ENCODE data around the gene LRSAM1.

The LRSAM1 gene

DNA sequence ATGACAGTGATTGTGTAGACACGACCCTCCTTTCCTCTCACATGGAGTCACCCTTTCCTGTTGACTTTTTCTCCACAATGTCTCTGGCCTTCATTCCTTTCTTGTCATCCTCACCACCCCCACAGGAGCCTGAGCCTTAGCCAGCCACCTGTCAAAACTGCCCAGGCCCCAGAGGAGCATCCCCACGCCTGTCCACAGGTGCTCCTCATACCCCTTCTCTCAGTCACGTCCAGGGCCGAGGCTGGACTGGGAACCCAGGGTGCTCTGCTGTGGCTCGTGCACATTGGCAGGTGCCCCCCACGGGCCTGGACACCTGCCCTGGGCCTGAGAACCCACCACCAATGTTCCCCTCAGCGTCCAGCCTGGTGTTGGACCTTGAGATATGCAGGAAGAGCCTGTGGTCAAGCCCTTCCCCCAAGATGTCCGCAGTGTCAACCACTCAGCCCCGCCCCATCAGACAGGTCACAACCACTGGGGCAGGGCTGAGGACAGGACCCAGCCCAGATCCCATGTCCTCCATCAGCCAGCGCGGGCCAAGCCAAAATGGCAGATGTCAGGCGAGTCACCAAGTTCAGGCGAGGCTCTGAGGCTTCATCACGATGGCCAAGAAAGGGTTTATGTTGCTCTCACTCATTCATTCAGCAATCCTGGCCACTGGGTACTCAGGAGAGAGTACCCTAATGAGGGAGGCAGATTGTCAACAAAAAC, 95.0 kb downstream of the LRSAM1 start:
- TF ChIP-seq CTCF (IDR thresholded peaks at IDR 0.05; ENCODE audit: low read depth, low read length), result no peak
- no peak overlapping the region for H3K4me3 ChIP-seq (replicated peaks in 1 of 2; ENCODE audit: low read depth in 2 of 2, low read length in 2 of 2)
- no peak for DNase-seq (ENCODE audit: low read depth in 2 of 2)

- no peak for DNase-seq (ENCODE audit: low read depth in 2 of 2)
- no peak overlapping the region for H3K4me3 ChIP-seq (replicated peaks in 1 of 2; ENCODE audit: low read depth in 2 of 2, low read length in 2 of 2)
- no peak for TF ChIP-seq CTCF (IDR thresholded peaks at IDR 0.05; ENCODE audit: low read depth, low read length)
These were observed 97.1 kb downstream of the LRSAM1 start for GRCh38 chr9:127548352-127548881.

DNA sequence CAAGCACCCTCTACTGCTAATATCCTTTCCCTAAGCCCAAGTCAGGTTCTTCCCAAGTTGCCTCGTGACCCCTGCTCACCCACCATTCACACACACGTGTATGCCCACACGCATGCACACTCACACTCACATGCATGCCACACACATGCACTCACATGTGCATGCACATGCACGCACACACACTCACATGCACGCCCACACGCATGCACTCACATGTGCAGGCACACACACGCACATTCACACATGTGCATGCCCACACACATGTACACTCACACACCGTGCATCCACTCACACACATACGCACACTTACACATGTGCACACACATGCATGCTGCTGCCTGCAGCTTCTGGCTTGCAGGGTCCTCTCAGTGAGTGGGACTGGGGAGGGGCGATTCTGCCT, 97.9 kb downstream of the LRSAM1 start:
- TF ChIP-seq CTCF (IDR thresholded peaks at IDR 0.05; ENCODE audit: low read depth, low read length), result no peak
- no peak overlapping the region for H3K4me3 ChIP-seq (replicated peaks in 1 of 2; ENCODE audit: low read depth in 2 of 2, low read length in 2 of 2)
- no peak for DNase-seq (ENCODE audit: low read depth in 2 of 2)

GRCh38 chr9:127549751-127550150, 98.4 kb downstream of the LRSAM1 start:
- TF ChIP-seq CTCF (IDR thresholded peaks at IDR 0.05; ENCODE audit: low read depth, low read length), result no peak
- H3K4me3 ChIP-seq (replicated peaks in 1 of 2; ENCODE audit: low read depth in 2 of 2, low read length in 2 of 2), result no peak overlapping the region
- no peak for DNase-seq (ENCODE audit: low read depth in 2 of 2)

GRCh38 chr9:127550282-127550681, 99.0 kb downstream of the LRSAM1 start:
- TF ChIP-seq CTCF (IDR thresholded peaks at IDR 0.05; ENCODE audit: low read depth, low read length), result no peak
- H3K4me3 ChIP-seq (replicated peaks in 1 of 2; ENCODE audit: low read depth in 2 of 2, low read length in 2 of 2), result no peak overlapping the region
- no peak for DNase-seq (ENCODE audit: low read depth in 2 of 2)

GRCh38 chr9:127550751-127551150, 99.4 kb downstream of the LRSAM1 start:
- no peak overlapping the region for H3K4me3 ChIP-seq (replicated peaks in 1 of 2; ENCODE audit: low read depth in 2 of 2, low read length in 2 of 2)
- no peak for TF ChIP-seq CTCF (IDR thresholded peaks at IDR 0.05; ENCODE audit: low read depth, low read length)
- no peak for DNase-seq (ENCODE audit: low read depth in 2 of 2)

All from cardiac fibroblast (primary cell).